Activated naive CD4-positive, alpha-beta T cell treated with anti-CD3 and anti-CD28 coated beads, Interleukin-2, amount 10 ng/mL, durations not matched to agents 7 days and 5 days (primary cell): ENCODE results near the gene GPR17.

Experiments used
- CTCF ChIA-PET: fragments of 350-600 bp; sonication (Branson Sonifier 250); formaldehyde crosslinking; loops from one replicate; lab custom pipeline; 2021; ENCODE audit warnings: antibody characterized with exemption; lab: Charles Lee
- DNase-seq: peaks from one replicate; pipeline ENCODE4 v3.0.0-alpha.2; 2020
- H3K27ac Mint-ChIP-seq: one replicate; pipeline ENCODE4 v1.8.0; 2021; ENCODE audit warnings: mild to moderate bottlenecking, moderate library complexity, mixed read lengths
- H3K27me3 Mint-ChIP-seq: one replicate; pipeline ENCODE4 v1.8.0; 2021; ENCODE audit warnings: mild to moderate bottlenecking, mixed read lengths
- H3K36me3 Mint-ChIP-seq: one replicate; pipeline ENCODE4 v1.8.0; 2021; ENCODE audit warnings: mixed read lengths
- H3K4me1 Mint-ChIP-seq: one replicate; pipeline ENCODE4 v1.8.0; 2021; ENCODE audit warnings: mixed read lengths
- H3K4me3 Mint-ChIP-seq: one replicate; pipeline ENCODE4 v1.8.0; 2021; ENCODE audit warnings: mild to moderate bottlenecking, moderate library complexity, mixed read lengths
- H3K9me3 Mint-ChIP-seq: one replicate; pipeline ENCODE4 v1.8.0; 2021; ENCODE audit warnings: mixed read lengths

Gene GPR17, protein sequence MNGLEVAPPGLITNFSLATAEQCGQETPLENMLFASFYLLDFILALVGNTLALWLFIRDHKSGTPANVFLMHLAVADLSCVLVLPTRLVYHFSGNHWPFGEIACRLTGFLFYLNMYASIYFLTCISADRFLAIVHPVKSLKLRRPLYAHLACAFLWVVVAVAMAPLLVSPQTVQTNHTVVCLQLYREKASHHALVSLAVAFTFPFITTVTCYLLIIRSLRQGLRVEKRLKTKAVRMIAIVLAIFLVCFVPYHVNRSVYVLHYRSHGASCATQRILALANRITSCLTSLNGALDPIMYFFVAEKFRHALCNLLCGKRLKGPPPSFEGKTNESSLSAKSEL

DNA sequence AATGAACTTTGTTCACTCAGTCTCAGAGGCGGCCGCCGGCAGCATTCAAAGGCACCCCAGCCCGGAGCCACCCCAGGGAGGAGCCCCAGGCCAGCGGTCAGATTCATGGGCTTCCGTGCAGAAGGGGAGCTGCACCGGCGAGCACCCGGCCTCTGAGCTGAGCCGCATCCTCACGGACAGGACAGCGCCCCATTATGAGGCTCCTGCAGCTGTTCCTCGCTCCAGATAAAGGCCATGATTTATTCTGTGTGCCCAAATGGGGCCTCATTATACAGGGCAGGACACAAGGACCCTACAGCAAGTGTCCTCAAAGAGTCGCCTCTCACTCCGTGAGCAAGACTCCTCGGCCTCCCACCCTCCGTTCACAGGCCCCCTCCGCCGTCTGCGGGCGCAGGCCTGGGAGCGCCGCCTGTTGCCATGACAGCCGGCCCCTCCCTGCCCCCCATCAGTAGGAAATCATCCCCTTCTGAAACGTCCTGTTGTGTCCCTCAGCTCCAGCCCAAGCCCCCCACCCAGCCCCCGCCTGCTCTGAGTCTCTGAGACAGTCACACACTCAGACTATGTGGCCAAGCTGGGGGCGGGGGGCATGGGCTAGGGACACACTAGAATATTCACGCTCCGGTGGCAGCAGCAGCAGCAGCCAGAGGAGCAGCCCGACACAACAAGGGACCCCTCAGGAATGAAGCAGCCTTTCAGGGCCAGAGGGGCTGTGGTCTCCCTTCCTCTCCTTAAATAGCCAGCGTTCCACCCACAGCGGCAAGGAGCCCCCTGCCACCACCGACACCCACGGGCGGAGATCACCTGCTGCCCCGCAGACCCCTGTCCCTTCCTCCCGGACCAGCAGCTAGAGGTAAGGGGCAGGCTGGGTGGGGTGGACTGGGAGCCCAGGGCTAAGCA, at the start of gene GPR17:
Gene GPR17, plus strand, starts transcription at position 759 of the 897 bp plus-strand sequence. CDS start 4,583 bp downstream, outside the sequence.
- H3K27ac Mint-ChIP-seq = no peak within 1 kb of the TSS
- H3K4me3 Mint-ChIP-seq = no peak within 1 kb of the TSS
- CTCF ChIA-PET = interaction anchor here (2.7 kb wide), 1 partner anchor 54 kb away, joined by 12 read pairs; no protein-coding TSS in a partner anchor
- H3K36me3 Mint-ChIP-seq = no peaks in the 10 kb centered on the region
- no peaks in the 10 kb centered on the region for H3K9me3 Mint-ChIP-seq
- DNase-seq = no peak
- peaks cover 12% of the 10 kb centered on the region for H3K27me3 Mint-ChIP-seq
- H3K4me1 Mint-ChIP-seq = peaks cover 46% of the 10 kb centered on the region

DNA sequence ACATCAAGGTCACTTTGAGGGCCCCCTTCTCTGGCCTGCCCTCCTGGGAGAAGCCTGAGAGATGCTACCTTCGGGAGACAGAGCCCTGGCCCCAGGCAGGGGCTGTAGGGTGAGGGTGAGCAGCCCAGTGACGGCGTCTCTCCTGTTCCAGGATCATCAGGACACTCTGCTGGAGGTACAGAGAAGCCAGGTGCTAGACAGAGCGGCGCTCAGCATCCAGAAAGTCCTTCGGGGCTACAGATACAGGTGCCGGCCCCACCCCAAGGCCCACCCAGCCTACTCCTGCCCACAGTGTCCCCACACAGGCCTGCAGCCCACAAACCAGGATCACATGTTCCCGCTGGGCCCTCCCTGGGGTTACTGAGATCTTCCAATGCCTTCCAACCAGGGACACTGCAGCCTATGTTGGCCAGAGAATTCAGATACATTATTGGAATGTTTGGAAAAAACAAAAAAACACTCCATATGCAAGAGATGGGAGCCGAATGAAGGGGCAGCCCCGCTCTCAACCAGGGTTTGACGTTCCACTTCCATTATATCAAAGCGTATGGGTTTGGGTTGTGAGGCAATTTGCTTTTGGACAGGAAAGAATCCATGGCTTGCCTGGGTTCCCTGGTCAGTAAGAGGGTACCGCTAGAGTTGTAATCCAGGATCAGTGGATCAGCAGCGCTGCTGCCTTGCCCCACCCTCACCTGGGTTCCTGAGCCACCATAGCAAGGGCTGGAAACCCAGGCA, 49.5 kb upstream of the GPR17 start:
- H3K27ac Mint-ChIP-seq = peak overlapping the region; percentile 20
- H3K4me3 Mint-ChIP-seq = no peak overlapping the region
- DNase-seq = peak; percentile 10
- H3K36me3 Mint-ChIP-seq = no peaks in the 10 kb centered on the region
- CTCF ChIA-PET = no interaction called here
- H3K4me1 Mint-ChIP-seq = peaks cover 2% of the 10 kb centered on the region
- no peaks in the 10 kb centered on the region for H3K27me3 Mint-ChIP-seq
- no peaks in the 10 kb centered on the region for H3K9me3 Mint-ChIP-seq

DNA sequence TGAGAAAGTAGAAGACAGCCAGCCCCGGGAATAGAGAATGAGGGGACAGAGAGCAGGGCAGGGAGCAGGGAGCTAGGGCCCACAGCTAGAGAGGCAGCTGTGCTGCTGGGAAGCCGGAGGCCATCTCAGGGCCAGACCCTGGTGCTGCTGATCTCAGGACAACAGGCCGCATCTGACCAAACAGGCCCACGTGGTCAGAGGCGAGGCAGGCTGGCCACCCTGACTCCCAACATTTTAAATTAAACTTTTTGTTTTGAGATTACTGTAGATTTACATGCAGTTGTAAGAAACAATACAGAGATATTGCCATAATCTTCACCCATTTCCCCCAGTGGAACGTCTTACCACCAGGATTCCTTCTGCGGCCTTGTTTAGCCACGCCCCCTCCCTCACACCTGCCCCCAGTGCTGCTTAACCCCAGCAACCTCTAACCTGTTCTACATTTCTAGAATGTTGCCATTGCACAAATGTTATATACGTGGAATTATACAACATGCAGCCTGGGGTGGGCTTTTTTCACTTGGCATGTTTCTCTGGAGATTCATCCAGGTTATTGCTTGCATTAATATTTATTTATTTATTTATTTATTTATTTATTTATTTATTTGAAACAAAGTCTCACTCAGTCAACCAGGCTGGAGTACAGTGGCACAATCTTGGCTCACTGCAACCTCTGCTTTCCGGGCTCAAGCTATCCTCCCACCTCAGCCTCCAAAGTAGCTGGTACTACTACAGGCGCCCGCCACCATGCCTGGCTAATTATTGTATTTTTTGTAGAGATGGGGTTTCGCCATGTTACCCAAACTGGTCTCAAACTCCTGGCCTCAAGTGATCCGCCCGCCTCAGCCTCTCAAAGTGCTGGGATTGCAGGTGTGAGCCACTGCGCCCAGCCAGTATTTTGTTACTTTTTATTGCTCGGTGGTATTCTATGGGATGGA, 48.6 kb upstream of the GPR17 start:
- Mint-ChIP-seq H3K36me3 (no peaks in the 10 kb centered on the region), H3K4me1 (peaks cover 2% of the 10 kb centered on the region), H3K27me3 (no peaks in the 10 kb centered on the region), H3K4me3 (no peak overlapping the region), H3K9me3 (no peaks in the 10 kb centered on the region), H3K27ac (peak overlapping the region; percentile 20)
- CTCF ChIA-PET = no interaction called here
- peak; percentile 13 for DNase-seq

DNA sequence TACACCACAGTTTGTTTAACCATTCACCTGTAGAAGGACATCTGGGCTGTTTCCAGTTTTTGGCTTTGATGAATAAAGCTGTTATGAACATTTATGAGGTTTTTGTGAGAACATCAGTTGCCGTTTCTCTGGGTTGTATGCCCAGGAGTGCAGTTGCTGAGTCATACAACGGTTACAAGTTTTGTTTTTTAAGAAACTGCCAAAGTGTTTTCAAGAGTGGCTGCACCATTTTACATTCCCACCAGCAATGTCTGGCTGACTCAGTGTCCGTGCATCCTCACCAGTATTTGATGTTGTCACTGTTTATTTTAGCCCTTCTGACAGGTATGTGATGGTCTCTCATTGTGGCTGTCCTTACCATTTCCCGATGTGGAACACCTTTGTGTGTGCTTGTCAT, 48.0 kb upstream of the GPR17 start:
- Mint-ChIP-seq H3K27ac (no peak overlapping the region), H3K4me1 (peaks cover 2% of the 10 kb centered on the region), H3K36me3 (no peaks in the 10 kb centered on the region), H3K27me3 (no peaks in the 10 kb centered on the region), H3K9me3 (no peaks in the 10 kb centered on the region), H3K4me3 (no peak overlapping the region)
- peak; percentile 3 for DNase-seq
- CTCF ChIA-PET = no interaction called here

- Mint-ChIP-seq H3K36me3 (no peaks in the 10 kb centered on the region), H3K27ac (no peak overlapping the region), H3K4me1 (peaks cover 2% of the 10 kb centered on the region), H3K9me3 (no peaks in the 10 kb centered on the region), H3K4me3 (no peak overlapping the region), H3K27me3 (no peaks in the 10 kb centered on the region)
- CTCF ChIA-PET = interaction anchor here (0.7 to 1.1 kb wide), 3 partner anchors 42 to 408 kb away, joined by 3 to 5 read pairs (median 3); no protein-coding TSS in a partner anchor
- no peak for DNase-seq
These were observed 47.2 kb upstream of the GPR17 start for GRCh38 chr2:127598711-127599110.

- Mint-ChIP-seq H3K9me3 (no peaks in the 10 kb centered on the region), H3K36me3 (no peaks in the 10 kb centered on the region), H3K27me3 (no peaks in the 10 kb centered on the region), H3K4me3 (no peak overlapping the region), H3K4me1 (peaks cover 5% of the 10 kb centered on the region), H3K27ac (no peak overlapping the region)
- CTCF ChIA-PET = interaction anchor here (0.7 to 1.1 kb wide), 4 partner anchors 8 to 408 kb away, joined by 3 to 5 read pairs (median 4); no protein-coding TSS in a partner anchor
- no peak for DNase-seq
These were observed 46.7 kb upstream of the GPR17 start for GRCh38 chr2:127599211-127599610.

- H3K4me1 Mint-ChIP-seq = peaks cover 9% of the 10 kb centered on the region
- no peak overlapping the region for H3K4me3 Mint-ChIP-seq
- no peak for DNase-seq
- H3K27ac Mint-ChIP-seq = no peak overlapping the region
- CTCF ChIA-PET = interaction anchor here (1.2 kb wide), 1 partner anchor 45 kb away, joined by 4 read pairs; no protein-coding TSS in a partner anchor
- H3K36me3 Mint-ChIP-seq = no peaks in the 10 kb centered on the region
- H3K9me3 Mint-ChIP-seq = no peaks in the 10 kb centered on the region
- peaks cover 8% of the 10 kb centered on the region for H3K27me3 Mint-ChIP-seq
These were observed 41.0 kb upstream of the GPR17 start for GRCh38 chr2:127604986-127605385.

- CTCF ChIA-PET = interaction anchor here (1.3 kb wide), 1 partner anchor 9 kb away, joined by 3 read pairs; no protein-coding TSS in a partner anchor
- Mint-ChIP-seq H3K27ac (no peak overlapping the region), H3K4me1 (peaks cover 9% of the 10 kb centered on the region), H3K36me3 (no peaks in the 10 kb centered on the region), H3K27me3 (peaks cover 8% of the 10 kb centered on the region), H3K4me3 (no peak overlapping the region), H3K9me3 (no peaks in the 10 kb centered on the region)
- DNase-seq = peak; percentile 14
These were observed 40.2 kb upstream of the GPR17 start for GRCh38 chr2:127605691-127606263.

GRCh38 chr2:127606625-127607398, 39.1 kb upstream of the GPR17 start:
- peaks cover 9% of the 10 kb centered on the region for H3K4me1 Mint-ChIP-seq
- peak; percentile 18 for DNase-seq
- H3K4me3 Mint-ChIP-seq = no peak overlapping the region
- peaks cover 13% of the 10 kb centered on the region for H3K27me3 Mint-ChIP-seq
- no peak overlapping the region for H3K27ac Mint-ChIP-seq
- H3K9me3 Mint-ChIP-seq = no peaks in the 10 kb centered on the region
- no peaks in the 10 kb centered on the region for H3K36me3 Mint-ChIP-seq
- CTCF ChIA-PET = interaction anchor here (1.3 to 1.7 kb wide), 2 partner anchors 8 to 15 kb away, joined by 3 to 6 read pairs; no protein-coding TSS in a partner anchor

- H3K4me1 Mint-ChIP-seq = peaks cover 9% of the 10 kb centered on the region
- H3K27me3 Mint-ChIP-seq = peaks cover 20% of the 10 kb centered on the region
These were observed 38.5 kb upstream of the GPR17 start for GRCh38 chr2:127607399-127607908.

DNA sequence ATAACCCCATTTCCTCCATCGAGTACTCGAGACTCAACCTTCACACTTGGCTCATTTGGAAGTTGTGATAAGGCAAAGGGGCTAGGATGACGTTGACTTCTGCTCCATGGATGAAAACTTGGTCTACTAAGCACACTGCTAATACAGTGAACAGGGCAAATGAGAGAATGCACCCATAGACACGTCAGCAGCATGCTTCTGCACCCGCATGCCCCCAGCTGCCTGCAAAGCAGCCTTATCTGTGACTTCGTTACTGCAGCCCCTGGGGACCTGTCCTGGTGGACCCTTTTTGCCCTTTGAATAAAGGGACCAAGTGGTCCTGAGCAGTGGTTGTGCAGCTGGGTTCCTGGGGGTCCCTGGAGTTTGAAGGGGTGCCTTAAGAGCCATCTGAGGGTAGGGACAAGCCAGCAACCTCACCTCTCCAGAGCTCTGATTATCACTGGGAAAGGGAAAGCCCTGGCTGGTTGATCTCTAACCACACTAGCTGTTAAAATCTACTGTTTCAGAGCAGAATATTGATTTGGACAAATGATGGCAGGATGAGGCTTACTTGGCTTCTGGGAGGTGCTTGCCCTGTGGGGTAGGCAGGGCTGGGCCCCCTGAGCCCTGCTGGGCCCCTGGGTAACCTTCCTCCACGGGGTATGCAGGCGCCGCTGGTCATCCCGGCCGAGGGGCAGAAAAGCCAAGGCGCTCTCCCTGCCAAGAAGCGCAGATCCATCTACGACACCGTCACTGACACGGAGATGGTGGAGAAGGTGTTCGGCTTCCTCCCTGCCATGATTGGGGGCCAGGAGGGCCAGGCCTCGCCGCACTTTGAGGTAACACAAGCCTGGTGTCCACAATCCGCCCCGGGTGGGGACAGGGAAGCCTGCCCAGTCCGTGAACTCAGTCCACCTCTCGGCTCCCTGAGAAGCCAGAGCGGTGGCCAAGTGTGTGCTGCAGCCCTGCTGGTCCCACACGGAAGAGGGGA, 37.6 kb upstream of the GPR17 start:
- Mint-ChIP-seq H3K27me3 (peaks cover 22% of the 10 kb centered on the region), H3K9me3 (peaks cover 4% of the 10 kb centered on the region), H3K4me3 (no peak overlapping the region), H3K36me3 (peaks cover 3% of the 10 kb centered on the region), H3K4me1 (peaks cover 9% of the 10 kb centered on the region), H3K27ac (no peak overlapping the region)
- CTCF ChIA-PET = interaction anchor here (1.7 kb wide), 1 partner anchor 17 kb away, joined by 6 read pairs; no protein-coding TSS in a partner anchor
- peak; percentile 20 for DNase-seq

More at GRCh38 chr2:127607399-127607908, 38.5 kb upstream of the GPR17 start:
- Mint-ChIP-seq H3K36me3 (no peaks in the 10 kb centered on the region), H3K4me3 (no peak overlapping the region), H3K9me3 (no peaks in the 10 kb centered on the region), H3K27ac (no peak overlapping the region)
- DNase-seq = no peak
- CTCF ChIA-PET = interaction anchor here (1.7 kb wide), 1 partner anchor 16 kb away, joined by 6 read pairs; no protein-coding TSS in a partner anchor
